Measurements from ENCODE around the gene TCF21.
"Not testable (repeated sequence)": the region's sequence is repeated elsewhere in the genome, so short reads cannot be mapped to it uniquely, and the experiment has no call there.

Gene TCF21

DNA sequence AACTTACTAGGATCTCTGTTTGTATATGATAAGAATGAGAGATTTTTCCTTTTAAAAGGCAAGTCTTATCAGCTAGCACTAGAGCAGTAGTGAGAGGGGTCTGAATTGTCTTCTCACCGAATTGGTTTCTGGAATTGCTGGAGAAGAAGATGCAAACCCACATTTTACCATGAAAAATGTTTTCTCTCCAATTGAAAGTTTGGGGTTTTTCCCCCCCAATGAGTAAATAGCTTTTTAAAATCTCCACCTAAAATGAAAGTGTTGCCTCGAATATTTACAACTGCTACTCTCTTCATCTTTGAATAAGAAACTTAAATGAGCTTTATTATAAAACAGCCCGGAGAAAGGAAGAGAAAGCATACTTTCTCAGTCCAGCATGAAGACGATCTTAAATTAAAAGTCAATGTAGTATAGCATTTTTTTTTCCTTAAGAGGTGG, 1.8 kb downstream of the TCF21 start:
- DNase-seq = no peak

DNA sequence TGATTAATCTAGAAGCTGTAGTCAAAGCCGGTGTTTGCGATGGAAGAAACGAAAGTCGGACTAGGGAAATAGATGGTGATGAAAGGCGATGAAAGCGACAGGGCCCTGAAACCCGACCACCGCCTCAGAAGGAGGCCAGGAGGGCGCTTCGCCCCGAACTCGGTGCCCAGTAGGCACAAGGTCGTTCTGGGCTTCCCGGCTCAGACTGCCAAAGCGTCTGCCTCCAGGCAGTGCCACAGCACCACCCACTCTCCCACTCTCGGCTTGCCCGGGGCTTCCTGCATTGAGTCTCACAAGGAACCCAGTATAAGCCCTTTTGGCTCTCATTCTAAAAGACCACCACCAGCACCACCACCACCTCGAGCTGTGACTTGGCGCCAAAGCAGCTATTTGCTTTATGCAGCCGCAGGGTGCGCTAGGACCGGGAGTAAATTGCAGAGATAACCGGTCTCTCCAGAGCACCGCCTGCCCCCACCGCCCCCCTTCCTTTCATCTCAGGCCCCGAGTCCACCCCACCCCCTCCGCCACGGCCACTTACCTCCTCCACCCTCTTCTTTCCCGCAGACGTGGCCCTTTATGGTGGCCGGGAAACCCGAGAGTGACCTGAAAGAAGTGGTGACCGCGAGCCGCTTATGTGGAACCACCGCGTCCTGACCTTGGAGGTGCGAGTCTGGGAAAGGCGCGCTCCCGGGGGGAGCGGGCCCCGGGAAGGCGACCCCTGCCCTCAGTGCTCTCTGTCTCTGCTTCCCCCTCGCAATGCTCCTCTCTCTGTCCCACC, 2.4 kb downstream of the TCF21 start:
- DNase-seq = no peak

DNA sequence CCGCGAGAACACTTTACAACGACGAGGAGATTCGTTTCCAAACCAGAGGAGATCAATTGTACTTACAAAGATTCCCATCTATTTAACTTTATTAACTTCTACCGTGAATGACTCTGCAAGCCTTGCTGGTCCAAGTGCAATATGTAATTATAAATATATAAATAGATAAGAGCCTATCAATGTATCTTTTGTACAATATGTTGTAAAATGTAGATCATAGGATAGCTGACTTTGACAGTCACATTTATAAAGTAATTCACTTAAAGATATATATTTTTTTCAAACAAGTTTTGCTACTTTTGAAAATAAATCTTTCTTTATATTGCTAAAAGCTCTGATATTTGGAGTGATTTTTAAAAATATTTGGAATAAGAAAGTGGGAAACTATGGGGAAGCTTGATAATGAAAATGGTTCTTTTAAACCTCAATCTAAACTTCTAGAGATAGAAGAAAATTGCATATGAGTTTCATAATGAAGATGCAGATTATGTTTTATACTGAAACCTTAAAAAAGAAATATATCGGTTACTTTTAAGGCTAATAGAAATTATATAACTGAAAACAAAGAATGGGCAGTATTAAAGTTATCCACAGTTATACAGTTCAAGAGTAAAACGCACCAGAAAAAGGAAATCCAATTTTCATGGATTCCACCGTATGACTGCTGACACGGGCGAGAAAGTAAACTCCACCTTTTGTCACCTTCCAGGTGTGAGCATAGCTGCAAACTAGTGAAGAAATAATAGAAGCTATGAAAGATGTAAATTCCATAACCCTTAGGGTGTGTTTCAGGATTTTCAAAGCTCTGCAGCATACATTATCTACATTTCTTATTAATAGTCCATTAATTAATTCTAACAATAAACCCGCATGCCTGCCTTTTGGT, 3.3 kb downstream of the TCF21 start:
- no peak for DNase-seq

DNA sequence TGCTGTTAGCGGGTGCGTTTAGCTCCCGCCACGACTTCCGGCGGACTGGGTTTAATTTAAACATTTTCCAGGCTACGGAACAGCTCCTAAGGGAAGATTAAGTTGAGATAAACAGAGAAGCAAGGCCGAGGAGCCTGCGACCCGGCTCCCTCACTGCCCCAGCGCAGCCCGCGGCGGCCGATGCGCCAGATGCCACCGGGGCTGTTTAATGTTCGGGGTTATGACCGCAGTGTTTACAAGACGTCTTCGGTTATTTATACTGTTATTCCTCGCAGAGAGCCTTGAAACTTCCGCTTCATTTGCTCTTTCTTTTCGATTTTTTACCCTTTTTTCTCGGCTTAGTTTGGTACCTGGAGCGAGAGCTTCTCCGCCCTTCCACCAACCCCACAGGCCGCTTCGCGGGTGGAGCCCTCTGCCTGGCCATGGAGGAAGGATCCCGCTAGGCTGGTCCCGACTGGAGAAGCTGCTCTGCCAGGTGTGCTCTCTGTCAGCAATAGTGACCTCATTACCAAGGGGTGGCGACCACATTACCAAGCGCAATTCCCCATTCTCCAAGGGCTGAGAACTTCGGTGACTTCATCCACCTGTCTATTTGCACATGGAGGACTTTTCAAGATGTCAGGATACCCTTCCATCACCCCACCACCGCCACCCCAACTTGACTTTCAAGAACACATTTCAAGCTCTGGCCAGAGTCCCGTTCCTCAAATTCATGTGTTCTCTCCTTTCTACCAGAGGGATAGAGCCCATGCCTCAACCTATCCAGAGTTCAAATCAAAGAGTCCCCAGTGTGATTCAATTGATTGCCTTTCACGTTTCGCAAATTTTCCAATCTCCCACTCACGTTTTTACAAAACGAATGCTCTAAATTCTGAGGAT, 4.1 kb downstream of the TCF21 start:
- no peak for DNase-seq

DNA sequence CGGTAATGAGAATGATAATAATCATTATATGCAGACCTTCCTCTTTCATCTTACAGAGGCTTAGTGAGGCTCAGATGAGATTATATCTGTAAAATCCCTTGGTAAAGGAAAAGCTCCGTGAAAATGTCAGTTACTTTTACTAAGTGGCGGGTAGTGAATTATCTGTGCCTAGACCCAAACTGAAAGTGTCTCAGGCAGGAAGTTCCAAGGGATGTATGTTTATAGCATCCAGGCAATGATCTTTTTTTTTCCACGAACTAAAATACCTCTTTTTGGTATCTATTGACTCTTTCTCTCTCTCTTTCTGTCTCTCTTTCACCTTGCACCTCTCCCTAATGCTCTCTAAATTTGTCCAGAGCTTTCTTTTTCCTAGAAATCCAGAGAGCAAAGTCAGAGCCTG, 5.0 kb downstream of the TCF21 start:
- DNase-seq = no peak

DNA sequence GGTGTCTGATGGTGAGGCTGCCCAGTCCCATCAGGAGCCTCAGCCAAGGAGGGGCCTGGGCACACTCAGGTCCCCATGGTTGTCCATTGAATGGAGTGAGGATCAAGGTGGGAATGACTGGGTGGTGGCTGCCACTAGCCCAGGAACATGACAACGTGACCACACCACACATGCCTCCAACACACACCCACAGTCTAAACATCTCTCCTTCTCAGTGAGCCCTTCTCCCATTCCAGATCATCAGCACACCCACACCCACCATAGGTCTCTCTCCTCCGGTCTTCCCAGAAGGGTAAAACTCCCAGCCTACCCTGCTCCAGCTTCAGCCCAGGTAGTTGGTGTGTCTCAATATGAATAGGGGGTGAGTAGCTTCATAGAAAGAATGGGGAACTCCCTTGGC, 5.5 kb downstream of the TCF21 start:
- no peak for DNase-seq

DNA sequence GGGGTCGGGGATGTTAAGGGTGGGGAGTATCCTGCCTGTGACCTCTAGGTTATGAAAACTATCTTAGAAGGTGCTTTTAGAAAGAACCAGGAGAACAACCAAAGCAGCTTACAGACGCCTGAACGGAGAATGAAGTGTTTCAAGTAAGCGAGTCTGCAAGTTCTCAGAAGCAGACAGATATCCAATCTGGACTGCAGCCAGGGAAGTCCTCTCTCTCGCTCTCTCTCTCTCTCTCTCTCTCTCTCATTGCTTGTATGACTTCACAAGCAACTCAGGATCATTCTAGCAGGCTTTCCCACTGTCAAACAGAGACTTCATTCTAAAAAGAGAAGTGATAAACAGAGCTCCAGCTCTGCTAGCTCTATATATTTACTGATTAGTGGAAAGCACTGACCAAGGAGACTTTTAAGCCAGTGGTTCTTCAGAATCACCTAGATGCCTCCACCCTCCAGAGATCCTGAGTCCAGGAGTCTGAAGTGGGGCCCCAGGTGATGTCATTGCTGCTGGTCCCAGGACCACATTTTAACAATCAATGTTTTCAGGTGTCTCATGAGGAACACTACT, 6.0 kb downstream of the TCF21 start:
- no peak for DNase-seq

DNA sequence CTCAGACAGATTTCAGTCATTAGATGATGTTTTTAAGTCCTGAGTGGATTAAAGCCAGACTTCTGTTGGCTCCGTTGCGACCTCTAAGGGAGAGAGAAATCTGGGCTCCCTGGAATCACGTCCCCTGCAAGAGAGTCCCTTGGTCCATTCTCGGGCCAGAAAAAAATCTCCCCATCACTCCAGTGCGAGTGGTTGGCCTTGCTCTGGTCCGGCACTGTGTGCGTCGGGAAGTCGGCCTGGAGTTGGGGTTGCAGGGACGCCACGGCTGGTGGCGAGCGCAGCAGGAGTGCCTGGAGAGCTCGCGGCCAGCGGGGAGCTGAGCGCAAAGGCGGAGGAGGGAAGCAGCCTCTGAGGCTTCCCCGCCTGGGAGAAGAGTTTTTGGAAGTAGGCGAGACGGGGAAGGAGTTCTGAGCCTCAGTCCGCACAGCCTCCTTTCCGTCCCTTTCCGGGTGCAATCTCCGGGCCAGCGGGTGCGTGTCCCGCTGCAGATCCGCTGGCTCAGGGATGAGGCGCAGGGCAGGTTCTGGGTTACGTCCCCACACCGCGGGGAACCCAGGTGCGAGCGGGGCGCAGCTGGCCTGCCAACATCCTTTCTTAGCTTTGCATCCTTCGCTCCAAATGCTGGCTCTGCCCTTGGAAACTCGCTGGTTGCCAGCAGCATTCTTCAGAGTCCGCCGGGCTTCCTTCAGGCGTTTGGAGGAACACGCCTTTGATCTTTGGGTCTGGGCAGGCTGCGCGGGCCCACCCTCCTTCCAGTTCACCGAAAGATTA, 6.8 kb downstream of the TCF21 start:
- no peak for DNase-seq

DNA sequence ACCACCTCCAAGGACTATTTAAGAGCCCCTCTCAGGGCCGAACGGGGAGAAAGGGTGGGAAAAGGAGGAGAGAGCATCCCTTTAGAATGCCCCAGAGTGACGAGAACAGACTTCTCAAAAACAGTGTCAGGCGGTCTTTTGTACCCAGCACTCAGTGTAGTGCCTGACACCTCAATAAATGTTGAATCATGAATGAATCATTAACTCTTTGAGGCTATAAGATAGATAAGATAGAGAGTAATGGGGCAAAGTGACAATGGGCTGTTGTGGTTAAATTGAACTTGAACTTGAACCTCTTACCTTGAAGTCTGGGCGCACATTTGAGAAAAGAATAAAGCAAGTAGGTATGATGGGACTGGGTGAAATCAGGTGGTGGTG, 7.4 kb downstream of the TCF21 start:
- DNase-seq = no peak

DNA sequence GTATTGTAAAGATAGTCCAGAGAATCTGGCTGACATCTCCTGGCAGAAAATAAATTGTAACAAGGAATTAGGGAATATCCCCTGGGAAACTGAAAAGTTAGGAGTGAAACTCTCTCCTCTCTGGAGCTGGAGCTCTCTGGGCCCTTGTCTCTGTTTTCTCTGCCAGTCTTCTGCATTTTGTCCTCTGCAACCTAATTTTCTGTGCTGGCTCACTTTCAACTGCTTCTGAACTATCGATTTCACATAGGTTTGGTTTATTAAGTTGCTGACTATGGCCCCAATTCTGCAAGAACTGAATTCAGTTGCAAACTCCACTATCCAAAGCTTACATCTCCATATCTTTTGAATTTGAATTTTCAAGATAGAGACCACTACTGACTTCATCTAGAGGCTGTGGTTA, 9.3 kb downstream of the TCF21 start:
- DNase-seq = no peak

DNA sequence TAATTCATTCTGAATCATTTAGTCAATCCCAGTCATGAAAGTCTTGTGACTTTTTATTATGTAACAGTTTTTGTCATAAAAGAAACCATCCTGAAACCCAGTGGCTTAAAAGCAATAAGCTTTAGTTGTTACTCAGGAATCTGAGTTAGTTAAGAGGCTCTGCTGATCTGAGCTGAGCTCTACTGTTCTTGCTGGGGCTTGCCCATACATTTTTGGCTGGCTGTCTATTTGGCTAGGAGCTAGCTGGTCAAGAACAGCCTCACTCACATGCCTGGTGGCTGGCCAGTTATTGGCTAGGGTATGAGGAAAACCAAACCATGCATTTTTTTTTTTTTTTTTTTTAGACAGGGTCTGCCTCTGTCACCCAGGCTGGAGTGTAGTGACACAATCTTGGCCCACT, 10.6 kb downstream of the TCF21 start:
- DNase-seq = no peak

DNA sequence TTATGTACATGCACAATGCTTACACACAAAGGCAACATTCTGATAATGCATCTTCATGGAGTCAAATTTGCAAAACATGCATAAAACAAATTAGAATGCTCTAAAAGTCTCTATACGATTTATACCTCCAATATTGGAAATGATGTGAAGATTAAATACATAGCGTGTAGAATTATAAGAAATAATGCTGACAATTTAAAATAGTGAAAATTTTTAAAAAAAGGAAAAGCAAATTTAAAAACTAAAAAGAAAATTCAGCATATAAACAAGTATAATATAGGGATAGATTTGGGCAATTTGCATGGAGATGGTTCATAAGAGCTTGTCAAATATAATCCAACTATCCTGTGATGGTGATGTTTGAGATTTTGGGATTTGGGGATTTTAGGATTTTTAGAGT, 14.9 kb downstream of the TCF21 start:
- DNase-seq = no peak

DNA sequence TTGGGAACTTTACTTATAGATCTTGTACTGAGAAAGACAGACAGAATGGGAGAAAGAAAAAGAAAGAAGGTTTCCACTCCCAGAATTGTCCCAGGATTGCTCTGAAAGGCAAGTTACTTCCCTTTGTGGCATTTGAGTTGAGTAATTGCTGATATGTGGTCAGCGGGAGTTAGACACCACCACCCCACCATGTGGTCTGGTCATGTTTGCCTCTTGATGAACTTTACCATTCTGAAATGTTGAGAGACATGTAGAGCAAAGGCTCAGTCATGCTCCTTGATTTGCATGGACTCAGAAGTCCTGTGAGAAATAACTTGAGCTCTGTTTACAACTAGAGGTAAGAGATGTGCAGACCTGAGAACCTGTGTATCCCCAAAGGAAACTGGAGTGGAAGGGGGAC, 17.1 kb downstream of the TCF21 start:
- DNase-seq = no peak

DNA sequence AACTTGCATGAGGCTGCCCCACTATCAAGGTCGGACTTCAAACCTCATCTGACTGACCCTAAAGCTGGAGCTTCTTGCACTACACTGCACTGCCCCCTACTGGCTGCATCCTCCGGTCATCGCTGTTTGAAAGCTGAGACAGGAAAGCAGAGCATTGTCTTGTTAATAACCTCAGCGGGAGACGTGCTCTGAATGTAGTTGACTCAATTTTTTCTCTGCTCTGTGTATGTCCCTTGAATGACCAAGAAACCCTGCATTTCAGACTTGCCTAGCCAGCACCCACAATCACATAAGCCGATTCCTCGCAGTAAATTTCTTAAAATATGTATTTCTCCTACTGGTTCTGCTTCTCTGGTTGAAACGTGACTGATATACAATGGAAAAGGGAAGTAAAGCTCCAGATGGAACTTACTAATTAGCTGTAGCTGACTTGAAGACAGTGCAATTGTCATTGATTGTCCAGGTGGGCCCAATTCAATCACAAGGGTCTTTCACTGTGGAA, 27.8 kb downstream of the TCF21 start:
- peak; percentile 82 for DNase-seq

DNA sequence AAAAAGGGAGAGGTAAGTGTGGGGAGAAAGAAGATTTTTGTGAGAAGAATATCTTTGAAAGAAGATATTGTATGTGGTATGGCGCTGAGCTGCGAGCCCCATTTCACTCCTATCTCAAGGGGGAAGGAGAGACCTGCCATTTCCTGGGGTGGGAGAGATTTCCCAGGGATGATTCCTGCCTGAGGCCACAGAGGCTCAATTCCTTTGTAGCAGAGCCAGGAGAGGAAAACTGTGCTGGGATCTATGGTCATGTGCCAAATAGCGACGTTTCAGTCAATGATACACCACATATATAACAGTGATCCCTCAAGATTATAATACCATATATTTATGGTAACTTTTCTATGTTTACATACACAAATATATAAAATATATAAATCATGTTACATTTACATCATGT, 28.9 kb downstream of the TCF21 start:
- no peak for DNase-seq

DNA sequence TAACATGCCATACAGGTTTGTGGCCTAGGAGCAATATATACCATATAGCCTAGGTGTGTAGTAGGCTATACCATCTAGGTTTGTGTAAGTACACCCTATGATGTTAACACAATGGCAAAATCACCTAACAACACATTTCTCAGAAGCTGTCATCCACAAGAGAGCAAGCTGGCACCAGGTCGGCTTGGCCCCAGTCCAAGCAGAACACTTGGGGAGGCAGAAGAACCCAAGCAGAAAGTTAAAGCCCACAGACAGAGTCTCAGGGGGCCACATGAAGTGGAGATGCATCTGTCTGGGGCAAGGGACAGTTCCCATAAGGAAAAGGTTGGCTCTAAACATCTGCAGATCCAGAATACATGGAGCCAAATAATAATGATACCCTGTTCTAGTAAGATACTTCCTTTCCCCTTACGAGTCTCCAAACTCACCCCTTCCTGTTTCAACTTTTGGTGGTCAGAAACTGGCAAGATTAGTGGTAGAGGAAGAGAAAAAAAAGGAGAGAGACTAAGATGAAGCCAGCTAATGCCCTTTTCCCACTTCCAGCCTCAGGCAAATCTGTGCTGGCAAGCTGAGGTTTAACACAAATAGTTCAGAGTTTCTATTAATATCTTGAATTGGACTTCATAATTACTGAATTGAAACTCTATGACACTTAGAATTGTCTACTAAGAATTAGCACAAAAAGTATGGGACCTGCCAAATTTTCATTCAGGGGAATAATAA, 29.5 kb downstream of the TCF21 start:
- no peak for DNase-seq

DNA sequence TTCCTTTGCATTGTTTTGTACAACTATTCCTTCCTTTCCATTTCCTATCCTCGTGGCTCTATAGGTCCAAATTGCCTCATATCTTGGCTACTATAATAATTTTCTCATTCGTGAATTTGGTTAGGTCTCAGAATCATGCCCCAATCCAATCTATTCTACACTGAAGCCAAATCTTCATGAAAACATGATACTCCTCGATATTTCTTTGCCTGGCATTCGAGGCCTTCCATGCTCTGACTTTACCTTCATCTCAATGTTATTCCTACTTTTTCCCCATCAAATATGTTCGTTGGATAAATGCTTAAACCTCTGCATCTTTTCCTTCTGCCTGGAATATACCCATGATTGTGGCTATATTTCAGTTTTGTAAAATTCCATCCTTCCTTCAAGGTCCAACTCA, 30.4 kb downstream of the TCF21 start:
- DNase-seq = no peak

DNA sequence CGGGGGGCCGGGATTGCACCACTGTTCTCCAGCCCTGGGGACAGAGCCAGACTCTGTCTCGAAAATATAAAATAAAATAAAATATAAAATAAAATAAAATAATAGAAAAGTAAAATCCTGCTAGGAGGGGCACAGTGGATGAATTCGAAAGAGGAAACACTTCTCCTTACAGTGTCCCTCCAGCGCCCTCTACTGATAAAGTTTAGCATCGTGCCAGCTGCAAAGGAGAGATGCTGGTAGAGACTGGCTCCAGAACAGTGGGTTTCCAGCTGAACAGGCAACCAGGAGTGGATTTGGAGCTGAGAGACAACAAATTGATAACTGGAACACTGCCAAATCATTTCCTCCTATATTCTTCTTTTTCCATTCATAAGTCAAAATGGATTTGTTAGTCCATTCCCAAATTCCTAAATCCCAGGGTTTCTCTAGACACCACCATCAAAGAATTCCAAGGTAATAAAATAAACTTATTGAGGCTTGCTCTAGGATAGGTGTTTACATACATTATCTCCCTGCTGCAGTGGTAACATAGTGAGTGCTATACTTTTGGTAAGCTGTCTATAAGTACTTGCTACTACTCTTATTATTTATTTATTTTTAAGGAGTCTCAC, 32.4 kb downstream of the TCF21 start:
- DNase-seq = peak; percentile 70

DNA sequence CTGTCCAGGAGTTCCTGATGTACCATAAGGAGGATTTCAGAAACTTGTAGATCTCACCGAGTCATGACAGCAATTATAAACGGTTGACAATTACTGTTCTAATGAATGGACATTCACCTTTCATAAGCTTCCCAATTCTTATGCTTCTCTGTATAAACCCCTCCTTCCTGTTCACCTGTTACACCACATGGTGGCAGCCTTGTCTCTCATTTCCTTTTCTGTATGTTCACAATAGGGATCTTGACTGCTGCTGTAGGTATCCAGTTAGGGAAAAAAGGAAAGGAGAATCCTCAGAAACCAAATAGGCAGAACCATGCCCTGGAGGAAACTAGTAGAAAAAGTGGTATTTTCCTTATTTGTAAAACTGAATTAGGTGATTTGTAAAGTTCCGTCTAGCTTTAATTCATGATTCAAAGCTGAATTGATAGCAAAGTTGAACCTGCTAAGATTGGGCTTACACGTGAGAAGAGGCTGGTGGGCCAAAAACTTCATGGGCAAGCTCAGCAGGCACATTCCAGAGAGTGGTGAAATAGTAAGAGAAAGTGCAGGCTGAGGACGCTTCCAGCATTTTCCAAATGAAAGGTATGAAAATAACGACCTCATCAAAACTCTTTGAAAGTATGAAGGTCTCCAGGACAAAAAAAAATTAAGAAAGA, 35.2 kb downstream of the TCF21 start:
- peak; percentile 70 for DNase-seq

DNA sequence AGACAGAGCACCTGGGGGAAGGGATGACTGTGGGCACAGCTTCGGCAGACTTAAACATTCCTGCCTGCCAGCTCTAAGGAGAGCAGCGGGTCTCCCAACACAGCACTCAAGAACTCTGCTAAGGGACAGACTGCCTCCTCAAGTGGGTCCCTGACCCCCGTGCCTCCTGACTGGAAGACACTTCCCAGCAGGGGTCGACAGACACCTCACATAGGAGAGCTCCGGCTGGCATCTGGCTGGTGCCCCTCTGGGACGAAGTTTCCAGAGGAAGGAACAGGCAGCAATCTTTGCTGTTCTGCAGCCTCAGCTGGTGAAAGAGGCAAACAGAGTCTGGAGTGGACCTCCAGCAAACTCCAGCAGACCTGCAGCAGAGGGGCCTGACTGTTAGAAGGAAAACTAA, 42.3 kb downstream of the TCF21 start:
- not testable (repeated sequence) for DNase-seq
